ENCODE results near the gene PHACTR2.
"Not testable (repeated sequence)": the region's sequence is repeated elsewhere in the genome, so short reads cannot be mapped to it uniquely, and the experiment has no call there.

Gene PHACTR2

DNA sequence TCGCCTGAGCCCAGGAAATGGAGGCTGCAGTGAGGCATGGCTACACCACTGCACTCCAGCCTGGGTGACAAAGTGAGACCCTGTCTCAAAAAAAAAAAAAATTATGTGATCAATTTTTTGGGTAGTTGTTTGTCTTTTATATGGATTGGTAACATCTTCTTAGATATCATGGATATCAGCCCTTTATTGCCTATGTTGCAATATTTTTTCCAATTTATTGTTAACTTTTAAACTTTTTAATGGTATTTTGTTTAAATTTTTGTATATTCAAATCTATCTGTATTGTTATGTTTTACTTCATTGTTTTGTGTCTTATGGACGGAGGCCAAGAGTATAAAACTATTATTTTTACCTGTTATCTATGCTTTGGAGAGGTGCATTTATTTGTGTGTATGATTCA lies 133.0 kb downstream of the PHACTR2 start:
- DNase-seq (ENCODE audit: low read depth): no peak

DNA sequence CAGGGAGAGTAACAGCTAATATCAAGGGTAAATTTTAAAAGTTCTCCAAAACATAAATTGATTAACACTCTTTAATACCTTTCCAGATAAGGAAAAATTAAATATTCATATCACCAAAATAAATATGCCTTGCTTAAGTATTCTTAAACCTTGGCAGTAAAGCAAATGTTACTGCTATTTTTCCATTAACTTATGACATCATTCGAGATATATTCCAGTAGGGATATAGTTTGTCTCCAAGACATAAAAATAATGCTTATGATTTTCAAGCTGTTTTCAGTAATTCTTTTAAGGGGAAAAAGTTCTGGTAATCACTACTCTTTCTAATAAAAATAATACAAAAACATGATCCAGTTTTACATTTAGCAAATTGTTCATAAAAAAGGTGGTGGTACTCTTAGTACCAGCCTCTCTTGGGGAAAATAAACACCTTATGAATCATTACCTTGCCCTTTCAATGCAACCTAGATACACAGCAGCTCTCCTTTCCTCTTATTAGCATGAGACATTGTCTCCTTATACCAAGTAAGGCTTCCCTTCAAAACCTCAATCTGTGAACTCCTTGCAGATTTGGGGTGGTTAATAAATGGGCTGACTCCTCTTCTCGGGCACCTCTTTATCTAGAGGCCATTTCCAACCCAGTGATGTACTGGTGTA lies 133.9 kb downstream of the PHACTR2 start:
- no peak for DNase-seq (ENCODE audit: low read depth)

DNA sequence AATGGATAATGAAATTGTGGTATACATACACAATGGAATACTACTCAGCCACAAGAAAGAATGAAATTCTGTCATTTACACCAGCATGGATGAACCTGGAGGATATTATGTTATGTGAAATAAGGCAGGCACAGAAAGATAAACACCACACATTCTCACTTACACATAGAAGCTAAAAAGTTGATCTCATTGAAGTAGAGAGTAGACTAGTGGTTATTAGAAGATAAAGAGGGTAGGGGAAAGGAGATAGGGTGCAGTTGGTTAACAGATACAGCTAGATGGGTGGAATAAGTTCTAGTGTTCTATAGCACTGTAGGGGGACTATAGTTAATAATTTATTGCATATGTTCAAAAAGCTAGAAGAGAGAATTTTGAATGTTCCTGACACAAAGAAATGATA lies 139.9 kb downstream of the PHACTR2 start:
- DNase-seq (ENCODE audit: low read depth): no peak

- no peak for DNase-seq (ENCODE audit: low read depth)
Measured at GRCh38 chr6:143821359-143821758, 143.6 kb downstream of the PHACTR2 start.

DNA sequence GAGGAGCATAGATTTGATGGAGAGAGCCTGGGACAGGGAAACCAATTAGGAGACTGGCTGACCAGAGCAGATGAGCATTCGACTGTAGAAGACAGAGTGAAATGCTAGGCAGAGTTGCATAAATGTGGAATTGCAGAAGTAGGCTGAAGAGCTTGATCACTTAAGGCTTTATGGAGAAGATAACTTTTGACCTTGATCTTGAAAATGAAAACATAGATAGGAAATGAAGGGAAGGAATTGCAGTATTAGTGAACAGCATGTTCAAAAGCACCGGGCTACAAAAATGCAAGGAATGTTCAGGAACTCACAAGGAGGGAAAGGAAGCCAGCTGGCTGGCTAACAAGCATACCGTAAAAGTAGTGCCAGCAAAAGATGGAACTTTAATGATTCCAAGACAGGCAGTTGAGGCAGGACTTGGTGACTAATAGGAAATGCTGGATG lies 144.8 kb downstream of the PHACTR2 start:
- no peak for DNase-seq (ENCODE audit: low read depth)

DNA sequence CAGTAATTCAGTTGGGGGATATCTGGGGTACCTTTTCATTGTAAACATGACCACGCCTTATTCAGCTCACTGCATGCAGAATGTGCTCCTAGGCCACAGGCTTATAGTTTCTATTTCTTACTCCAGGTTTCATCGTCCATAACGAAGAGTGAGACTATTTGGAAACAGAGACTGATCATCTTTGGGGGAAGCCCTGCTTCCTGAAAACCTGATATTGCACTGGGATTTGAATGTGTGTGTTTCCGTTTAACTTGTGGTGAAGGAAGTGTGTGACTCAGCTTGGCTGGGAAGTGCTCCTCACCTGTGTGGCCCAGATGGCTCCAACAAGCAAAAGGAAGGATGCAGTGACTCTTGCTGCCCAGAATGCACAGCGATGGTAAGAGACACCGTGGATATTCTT lies 145.8 kb downstream of the PHACTR2 start:
- DNase-seq (ENCODE audit: low read depth): no peak

- DNase-seq (ENCODE audit: low read depth): no peak
Measured at GRCh38 chr6:143828572-143828971, 150.8 kb downstream of the PHACTR2 start.

GRCh38 chr6:143836150-143836549 lies 158.4 kb downstream of the PHACTR2 start:
- no peak for DNase-seq (ENCODE audit: low read depth)

- no peak for DNase-seq (ENCODE audit: low read depth)
Measured at GRCh38 chr6:143838395-143838794, 160.6 kb downstream of the PHACTR2 start.

GRCh38 chr6:143839196-143839595 lies 161.4 kb downstream of the PHACTR2 start:
- DNase-seq (ENCODE audit: low read depth): no peak

DNA sequence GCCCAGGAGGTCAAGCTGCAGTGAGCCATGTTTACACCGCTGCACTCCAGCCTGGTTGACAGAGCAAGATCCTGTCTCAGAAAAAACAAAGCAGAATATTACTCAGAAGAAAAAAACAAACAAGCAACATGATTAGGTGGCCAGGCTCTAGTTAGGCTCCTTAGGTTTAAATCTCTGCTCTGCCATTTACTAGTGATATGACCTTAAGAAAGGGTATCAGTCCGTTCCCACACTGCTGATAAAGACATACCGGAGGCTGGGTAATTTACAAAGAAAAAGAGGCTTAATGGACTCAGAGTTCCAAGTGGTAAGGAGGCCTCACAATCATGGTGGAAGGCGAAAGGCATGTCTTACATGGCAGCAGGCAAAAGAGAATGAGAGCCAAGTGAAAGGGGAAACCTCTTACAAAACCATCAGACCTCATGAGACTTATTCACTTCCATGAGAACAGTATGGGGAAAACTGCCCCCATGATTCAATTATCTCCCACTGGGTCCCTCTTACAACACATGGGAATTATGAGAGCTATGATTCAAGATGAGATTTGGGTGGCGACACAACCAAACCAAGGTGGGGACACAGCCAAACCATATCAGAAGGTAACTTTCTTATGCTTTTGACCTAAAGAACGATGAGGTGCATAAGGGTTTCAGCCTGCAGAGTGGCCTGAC lies 163.0 kb downstream of the PHACTR2 start:
- DNase-seq (ENCODE audit: low read depth): no peak

GRCh38 chr6:143842461-143842901 lies 164.7 kb downstream of the PHACTR2 start:
- no peak for DNase-seq (ENCODE audit: low read depth)

DNA sequence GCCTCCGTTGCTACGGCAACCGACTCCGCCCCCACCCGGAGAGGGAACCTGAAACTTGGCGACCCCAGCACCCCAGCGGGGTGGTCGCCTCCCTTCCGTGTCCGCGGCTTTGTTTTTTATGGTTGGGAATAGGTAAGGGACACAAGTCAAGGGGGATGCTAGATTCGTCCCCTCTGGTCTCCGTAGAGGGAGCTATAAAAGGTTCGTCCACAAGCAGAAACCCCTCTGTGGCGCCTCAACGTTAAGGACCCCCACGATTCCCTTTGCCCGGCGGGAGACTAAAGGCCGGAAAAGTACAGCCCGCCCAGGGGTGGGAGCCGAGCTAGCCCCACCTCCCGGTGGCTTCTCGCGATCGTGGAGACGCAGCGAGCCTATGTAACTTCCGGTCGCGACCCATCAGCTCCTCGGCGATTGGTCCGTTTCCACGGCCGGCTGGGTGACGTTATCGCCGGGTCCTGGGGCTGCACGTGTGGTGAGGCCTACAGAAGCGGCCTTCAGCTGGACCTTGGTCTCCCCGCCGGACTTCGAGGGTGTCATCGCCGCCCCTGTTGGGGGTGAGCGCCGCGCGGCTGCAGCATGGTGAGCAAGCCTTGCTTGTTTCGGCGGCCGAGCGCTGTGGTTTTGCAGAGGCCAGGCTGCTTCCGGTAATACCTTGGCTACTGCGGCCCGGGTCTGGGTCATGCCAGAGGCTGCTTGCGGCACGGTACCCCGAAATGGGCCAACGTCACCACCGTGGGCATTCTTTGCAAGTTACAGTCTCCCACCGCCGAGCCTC lies 165.3 kb downstream of the PHACTR2 start, which contains the start of gene LTV1:
Gene LTV1, plus strand, starts transcription at position 437 of the 775 bp plus-strand sequence. Its CDS starts 140 bp downstream, at position 577.
- peak; percentile 91 for DNase-seq (ENCODE audit: low read depth)

DNA sequence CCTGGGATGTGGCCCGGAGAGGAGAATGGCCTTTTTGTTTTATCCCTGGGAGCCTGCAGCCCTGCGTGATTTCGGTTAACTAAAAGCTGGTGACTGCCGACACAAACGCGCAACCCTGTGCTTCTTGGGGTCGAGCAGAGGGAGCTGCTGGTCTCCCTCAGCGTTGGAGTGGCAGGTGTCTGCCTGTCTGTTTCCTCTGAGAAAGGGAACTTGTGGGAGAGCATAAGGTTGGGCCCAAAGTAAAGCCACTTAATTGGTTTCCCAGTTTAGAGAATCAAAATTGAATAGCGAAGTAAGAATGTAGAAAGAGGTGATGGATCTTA lies 165.9 kb downstream of the PHACTR2 start:
- DNase-seq (ENCODE audit: low read depth): no peak

GRCh38 chr6:143844006-143844405 lies 166.2 kb downstream of the PHACTR2 start:
- no peak for DNase-seq (ENCODE audit: low read depth)

DNA sequence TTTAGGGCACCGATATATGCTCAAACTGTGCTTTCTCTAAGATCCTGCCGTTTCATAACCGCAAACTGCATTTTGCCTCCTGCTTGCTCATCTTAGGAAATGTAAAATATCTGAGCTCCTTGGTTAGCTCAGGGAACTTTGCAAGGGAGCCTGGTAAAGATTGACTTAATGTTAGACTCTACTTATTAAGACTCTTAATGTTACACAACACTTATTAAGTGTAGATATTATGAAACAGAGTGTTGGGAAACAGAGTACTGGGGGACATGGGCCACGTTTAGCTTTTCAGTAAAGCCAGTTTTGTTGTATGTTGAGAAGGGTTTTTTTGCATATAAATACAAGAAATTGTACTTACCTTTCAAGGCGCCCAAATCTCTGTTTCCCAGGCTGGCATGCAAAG lies 167.3 kb downstream of the PHACTR2 start:
- DNase-seq (ENCODE audit: low read depth): no peak

DNA sequence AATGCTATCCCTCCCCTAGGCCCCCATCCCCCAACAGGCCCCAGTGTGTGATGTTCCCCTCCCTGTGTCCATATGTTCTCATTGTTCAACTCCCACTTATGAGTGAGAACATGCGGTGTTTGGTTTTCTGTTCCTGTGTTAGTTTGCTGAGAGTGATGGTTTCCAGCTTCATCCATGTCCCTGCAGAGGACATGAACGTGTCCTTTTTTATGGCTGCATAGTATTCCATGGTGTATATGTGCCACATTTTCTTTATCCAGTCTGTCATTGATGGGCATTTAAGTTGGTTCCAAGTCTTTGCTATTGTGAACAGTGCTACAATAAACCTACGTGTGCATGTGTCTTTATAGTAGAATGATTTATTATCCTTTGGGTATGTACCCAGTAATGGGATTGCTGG lies 173.9 kb downstream of the PHACTR2 start:
- DNase-seq (ENCODE audit: low read depth): not testable (repeated sequence)

- DNase-seq (ENCODE audit: low read depth): not testable (repeated sequence)
Measured at GRCh38 chr6:143855057-143855456, 177.3 kb downstream of the PHACTR2 start.

GRCh38 chr6:143856762-143857161 lies 179.0 kb downstream of the PHACTR2 start:
- DNase-seq (ENCODE audit: low read depth): not testable (repeated sequence)

DNA sequence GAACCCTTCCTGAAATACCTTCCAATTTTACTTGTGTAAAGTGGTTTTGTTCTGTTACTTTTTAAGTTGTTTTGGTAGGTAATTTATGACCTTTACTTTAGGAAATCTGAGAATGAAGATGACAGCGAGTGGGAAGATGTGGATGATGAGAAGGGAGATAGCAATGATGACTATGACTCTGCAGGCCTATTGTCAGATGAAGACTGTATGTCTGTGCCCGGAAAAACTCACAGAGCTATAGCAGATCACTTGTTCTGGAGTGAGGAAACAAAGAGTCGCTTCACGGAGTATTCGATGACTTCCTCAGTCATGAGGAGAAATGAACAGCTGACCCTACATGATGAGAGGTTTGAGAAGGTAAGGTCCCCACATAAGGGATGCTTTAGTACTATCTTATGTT lies 179.9 kb downstream of the PHACTR2 start:
- DNase-seq (ENCODE audit: low read depth): no peak

GRCh38 chr6:143859891-143860660 lies 182.3 kb downstream of the PHACTR2 start:
- DNase-seq (ENCODE audit: low read depth): no peak

GRCh38 chr6:143863771-143864170 lies 186.0 kb downstream of the PHACTR2 start:
- no peak for DNase-seq (ENCODE audit: low read depth)
